ENCODE measurements around the gene NOL4L. TPM values are rescaled to one million over a fixed set of nuclear protein-coding genes. Genes with fewer than 3 reads are reported as not detected.
"Not testable (repeated sequence)": the region's sequence is repeated elsewhere in the genome, so short reads cannot be mapped to it uniquely, and the experiment has no call there.

Gene NOL4L
- total RNA-seq, 1 donor from 2014 or later: 90.6 TPM

GRCh38 chr20:32467506-32468312, 117.4 kb downstream of the NOL4L start:
- TF ChIP-seq CTCF (IDR thresholded peaks at IDR 0.05; ENCODE audit: unreplicated experiment): no peak
- Mint-ChIP-seq H3K27me3 (ENCODE audit: low read depth) (no peaks in the 10 kb centered on the region), H3K27ac (peak overlapping the region; percentile 75), H3K36me3 (peaks cover 7% of the 10 kb centered on the region), H3K4me3 (no peak overlapping the region), H3K9me3 (no peaks in the 10 kb centered on the region), H3K4me1 (peaks cover 29% of the 10 kb centered on the region)
- DNase-seq (ENCODE audit: low spot score in 2 of 2, unreplicated experiment in 2 of 2): no peak

- TF ChIP-seq CTCF (IDR thresholded peaks at IDR 0.05; ENCODE audit: unreplicated experiment): no peak
- peaks cover 34% of the 10 kb centered on the region for H3K4me1 Mint-ChIP-seq
- H3K36me3 Mint-ChIP-seq: peaks cover 11% of the 10 kb centered on the region
- no peak overlapping the region for H3K4me3 Mint-ChIP-seq
- H3K27ac Mint-ChIP-seq: peak overlapping the region; percentile 75
- DNase-seq (ENCODE audit: low spot score in 2 of 2, unreplicated experiment in 2 of 2): no peak
- no peaks in the 10 kb centered on the region for H3K27me3 Mint-ChIP-seq (ENCODE audit: low read depth)
- H3K9me3 Mint-ChIP-seq: no peaks in the 10 kb centered on the region
Observed at GRCh38 chr20:32466739-32467505, 118.2 kb downstream of the NOL4L start.

GRCh38 chr20:32465901-32466675, 119.0 kb downstream of the NOL4L start:
- not testable (repeated sequence) for DNase-seq (ENCODE audit: low spot score in 2 of 2, unreplicated experiment in 2 of 2); H3K27me3 Mint-ChIP-seq (ENCODE audit: low read depth); H3K9me3 Mint-ChIP-seq; H3K36me3 Mint-ChIP-seq; H3K4me3 Mint-ChIP-seq
- H3K4me1 Mint-ChIP-seq: peaks cover 31% of the 10 kb centered on the region
- peak overlapping the region; percentile 76 for H3K27ac Mint-ChIP-seq

- peaks cover 29% of the 10 kb centered on the region for H3K4me1 Mint-ChIP-seq
- no peak overlapping the region for H3K4me3 Mint-ChIP-seq
- DNase-seq (ENCODE audit: low spot score in 2 of 2, unreplicated experiment in 2 of 2): no peak
- H3K27me3 Mint-ChIP-seq (ENCODE audit: low read depth): no peaks in the 10 kb centered on the region
- H3K27ac Mint-ChIP-seq: peak overlapping the region; percentile 73
- H3K9me3 Mint-ChIP-seq: no peaks in the 10 kb centered on the region
- H3K36me3 Mint-ChIP-seq: peaks cover 8% of the 10 kb centered on the region
- no peak for TF ChIP-seq CTCF (IDR thresholded peaks at IDR 0.05; ENCODE audit: unreplicated experiment)
Observed at GRCh38 chr20:32465092-32465900, 119.8 kb downstream of the NOL4L start.

- Mint-ChIP-seq H3K27ac (peak overlapping the region; percentile 73), H3K9me3 (no peaks in the 10 kb centered on the region), H3K4me1 (peaks cover 22% of the 10 kb centered on the region), H3K4me3 (no peak overlapping the region), H3K27me3 (ENCODE audit: low read depth) (no peaks in the 10 kb centered on the region), H3K36me3 (peaks cover 9% of the 10 kb centered on the region)
- no peak for TF ChIP-seq CTCF (IDR thresholded peaks at IDR 0.05; ENCODE audit: unreplicated experiment)
- no peak for DNase-seq (ENCODE audit: low spot score in 2 of 2, unreplicated experiment in 2 of 2)
Observed at GRCh38 chr20:32464401-32465091, 120.6 kb downstream of the NOL4L start.
